Measurements from ENCODE around the gene FAHD2A.

FAHD2A gene

DNA sequence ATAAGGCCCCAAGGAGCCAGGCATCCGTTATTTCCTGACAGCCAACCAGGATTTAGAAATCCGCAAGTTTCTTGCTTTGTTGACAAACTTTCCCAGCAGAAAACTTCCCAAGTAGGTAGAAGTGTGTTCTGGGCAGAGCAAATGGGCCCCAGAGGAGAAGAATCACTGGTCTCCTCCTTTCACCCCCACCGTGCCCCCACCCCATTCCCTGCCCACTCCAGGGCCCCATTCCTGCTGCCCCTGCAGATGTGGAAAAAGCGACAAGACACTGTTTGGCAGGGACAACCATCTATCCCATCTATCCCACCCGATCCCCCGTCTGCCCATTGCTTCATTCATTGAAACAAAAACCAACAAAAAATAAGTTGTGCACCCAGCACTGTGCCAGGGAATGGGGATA, 10.2 kb upstream of the FAHD2A start:
- TF ChIP-seq GATA3 (IDR thresholded peaks at IDR 0.05; ENCODE audit: low read depth, low read length) (no peak), GATA2 (IDR thresholded peaks at IDR 0.05; ENCODE audit: low read depth, low read length) (no peak)

DNA sequence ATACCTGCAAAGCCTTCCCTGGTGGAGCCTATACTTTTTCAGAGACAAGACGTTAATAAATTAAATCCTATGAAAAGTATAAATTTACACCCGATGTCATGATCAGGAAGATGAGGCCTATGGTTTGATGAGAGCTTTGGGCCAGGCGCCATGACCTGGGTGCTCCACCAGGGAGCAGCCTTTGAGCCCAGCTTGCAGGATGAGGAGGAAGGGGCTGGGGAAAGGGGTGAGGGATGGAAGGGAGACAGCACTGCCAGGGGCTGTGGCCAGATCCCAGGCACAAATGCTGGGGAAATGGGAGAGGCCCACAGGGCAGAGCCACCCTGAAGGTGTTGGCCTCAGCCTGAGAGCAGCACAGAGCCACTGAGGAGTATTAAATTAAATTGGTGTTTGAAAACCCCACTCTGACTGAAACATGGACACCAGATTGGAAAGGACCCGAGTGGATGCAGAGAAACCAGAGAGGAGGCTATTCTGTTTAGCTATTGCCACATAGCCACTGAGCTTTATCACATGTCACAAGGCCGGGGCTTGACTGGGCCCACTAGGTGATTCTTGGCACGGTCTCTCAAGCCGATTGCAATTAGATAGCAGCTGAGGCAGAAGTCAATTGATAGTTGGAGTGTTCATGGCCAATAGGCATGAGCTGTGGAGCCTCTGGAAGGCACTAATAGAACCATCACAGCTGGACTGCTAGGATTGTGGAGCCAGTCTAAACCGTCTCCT, 9.6 kb upstream of the FAHD2A start:
- TF ChIP-seq GATA2 (IDR thresholded peaks at IDR 0.05; ENCODE audit: low read depth, low read length) (no peak), GATA3 (IDR thresholded peaks at IDR 0.05; ENCODE audit: low read depth, low read length) (no peak)

DNA sequence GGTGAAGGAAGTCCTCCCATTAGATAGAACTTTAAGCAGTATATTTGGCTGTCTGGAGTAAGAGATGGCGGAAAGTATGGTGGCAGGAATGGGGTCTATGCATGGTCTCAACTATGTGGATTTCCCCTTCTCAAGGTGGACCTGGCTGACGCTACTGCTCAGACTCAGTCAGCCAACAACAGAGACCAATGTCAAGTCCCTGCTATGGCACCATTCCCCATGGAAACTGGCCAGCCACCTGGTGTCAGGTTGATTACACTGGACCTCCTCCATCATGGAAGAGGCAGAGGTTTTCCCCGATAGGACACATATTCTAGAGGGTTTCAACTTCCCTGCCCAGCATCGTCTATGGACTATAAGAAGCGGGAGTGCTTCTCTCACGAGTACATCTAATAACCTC, 8.6 kb upstream of the FAHD2A start:
- TF ChIP-seq GATA2 (IDR thresholded peaks at IDR 0.05; ENCODE audit: low read depth, low read length), result no peak

DNA sequence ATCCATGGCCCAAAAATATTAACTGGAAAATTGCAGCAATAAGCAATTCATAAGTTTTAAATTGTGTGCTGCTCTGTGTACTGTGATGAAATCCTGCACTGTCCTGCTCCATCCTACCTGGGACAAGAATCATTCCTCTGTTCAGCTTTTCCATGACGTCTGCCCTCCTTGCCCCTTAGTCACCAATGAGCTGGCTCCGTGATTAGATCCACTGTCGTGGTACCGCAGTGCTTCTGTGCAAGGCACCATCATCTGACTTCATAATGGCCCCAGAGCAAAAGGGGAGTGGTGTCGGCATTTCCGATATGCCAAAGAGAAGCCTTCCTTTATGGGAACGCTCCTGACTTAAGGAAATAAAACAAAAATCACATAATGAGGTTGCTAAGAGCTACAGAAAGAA, 3.4 kb upstream of the FAHD2A start:
- TF ChIP-seq GATA3 (IDR thresholded peaks at IDR 0.05; ENCODE audit: low read depth, low read length) (no peak), GATA2 (IDR thresholded peaks at IDR 0.05; ENCODE audit: low read depth, low read length) (no peak)

DNA sequence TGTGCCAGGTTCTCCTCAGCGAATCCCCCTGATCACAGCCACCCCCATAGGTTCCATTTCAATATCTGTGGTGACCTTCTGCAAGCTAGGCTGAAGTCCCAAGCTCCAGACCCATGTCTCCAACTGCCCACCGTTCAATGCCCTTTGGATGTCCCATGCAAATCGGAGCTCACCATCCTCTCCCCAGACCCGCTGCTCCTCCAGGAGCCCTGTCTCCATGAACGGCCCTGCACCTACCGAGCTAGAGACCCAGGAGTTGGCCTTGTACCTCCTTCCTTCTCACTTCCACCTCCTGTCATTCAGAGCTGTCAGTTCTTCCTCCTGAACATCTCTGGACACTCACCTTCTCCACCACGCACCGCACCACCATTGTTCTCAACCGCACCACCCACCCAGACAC, 1.0 kb upstream of the FAHD2A start:
- no peak for TF ChIP-seq GATA2 (IDR thresholded peaks at IDR 0.05; ENCODE audit: low read depth, low read length)
- no peak for TF ChIP-seq GATA3 (IDR thresholded peaks at IDR 0.05; ENCODE audit: low read depth, low read length)
